Stimulated activated memory B cell treated with anti-CD40 and anti-IgM and Interleukin-4, amounts not matched to agents 10 μg/mL and 1 μg/mL and 100 μg/mL, for 72 hours (primary cell): ENCODE results near the gene MAGEB3.
"Not testable (repeated sequence)": the region's sequence is repeated elsewhere in the genome, so short reads cannot be mapped to it uniquely, and the experiment has no call there.

Source experiments
- ATAC-seq: fragments of 150-1000 bp; cut with Tn5 transposase; 2 replicates; pipeline ENCODE4 v1.10.0; 2021
- H3K27ac Mint-ChIP-seq: one replicate; pipeline ENCODE4 v1.8.0; 2022; ENCODE audit warnings: mild to moderate bottlenecking, mixed read lengths
- H3K27me3 Mint-ChIP-seq: one replicate; pipeline ENCODE4 v1.8.0; 2022; ENCODE audit warnings: mixed read lengths
- H3K36me3 Mint-ChIP-seq: one replicate; pipeline ENCODE4 v1.8.0; 2022; ENCODE audit warnings: mixed read lengths
- H3K4me1 Mint-ChIP-seq: one replicate; pipeline ENCODE4 v1.8.0; 2022; ENCODE audit warnings: mixed read lengths
- H3K4me3 Mint-ChIP-seq: one replicate; pipeline ENCODE4 v1.8.0; 2022; ENCODE audit warnings: mild to moderate bottlenecking, moderate library complexity, mixed read lengths
- H3K9me3 Mint-ChIP-seq: one replicate; pipeline ENCODE4 v1.8.0; 2022; ENCODE audit warnings: mixed read lengths

The MAGEB3 gene, protein sequence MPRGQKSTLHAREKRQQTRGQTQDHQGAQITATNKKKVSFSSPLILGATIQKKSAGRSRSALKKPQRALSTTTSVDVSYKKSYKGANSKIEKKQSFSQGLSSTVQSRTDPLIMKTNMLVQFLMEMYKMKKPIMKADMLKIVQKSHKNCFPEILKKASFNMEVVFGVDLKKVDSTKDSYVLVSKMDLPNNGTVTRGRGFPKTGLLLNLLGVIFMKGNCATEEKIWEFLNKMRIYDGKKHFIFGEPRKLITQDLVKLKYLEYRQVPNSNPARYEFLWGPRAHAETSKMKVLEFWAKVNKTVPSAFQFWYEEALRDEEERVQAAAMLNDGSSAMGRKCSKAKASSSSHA

GRCh38 chrX:30230395-30230794 lies at the start of gene MAGEB3:
Gene MAGEB3, plus strand, starts transcription at chrX:30230657. Its CDS starts 5,268 bp downstream, at chrX:30235925.
- H3K4me3 Mint-ChIP-seq = no peak within 1 kb of the TSS
- H3K27me3 Mint-ChIP-seq = no peaks in the 10 kb centered on the region
- no peak for ATAC-seq
- H3K9me3 Mint-ChIP-seq = no peaks in the 10 kb centered on the region
- no peak within 1 kb of the TSS for H3K27ac Mint-ChIP-seq
- H3K4me1 Mint-ChIP-seq = no peaks in the 10 kb centered on the region
- no peaks in the 10 kb centered on the region for H3K36me3 Mint-ChIP-seq

GRCh38 chrX:30181353-30181752 lies 49.1 kb upstream of the MAGEB3 start:
- ATAC-seq = no peak
- Mint-ChIP-seq H3K4me3 (no peak overlapping the region), H3K27me3 (no peaks in the 10 kb centered on the region), H3K36me3 (no peaks in the 10 kb centered on the region), H3K27ac (no peak overlapping the region), H3K4me1 (no peaks in the 10 kb centered on the region), H3K9me3 (no peaks in the 10 kb centered on the region)

DNA sequence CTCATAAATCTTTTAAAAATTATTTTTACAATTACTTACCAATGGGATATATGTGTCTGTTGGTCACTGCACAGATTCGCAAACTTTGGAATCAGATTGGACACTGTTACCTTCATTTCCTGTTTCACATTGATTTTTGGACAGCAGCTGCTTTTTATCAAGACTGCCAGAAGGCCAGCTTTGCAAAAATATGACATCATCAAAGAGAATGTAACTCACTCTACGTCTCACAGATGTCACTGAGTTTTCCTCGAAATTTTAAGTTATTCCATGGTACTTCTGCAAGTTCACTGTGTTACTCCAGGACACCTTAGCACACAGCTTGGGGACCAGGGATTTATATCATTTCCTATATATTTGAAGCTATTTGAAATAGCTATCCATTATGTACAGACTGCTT lies 46.9 kb upstream of the MAGEB3 start:
- H3K36me3 Mint-ChIP-seq = no peaks in the 10 kb centered on the region
- H3K9me3 Mint-ChIP-seq = no peaks in the 10 kb centered on the region
- no peaks in the 10 kb centered on the region for H3K4me1 Mint-ChIP-seq
- no peaks in the 10 kb centered on the region for H3K27me3 Mint-ChIP-seq
- no peak overlapping the region for H3K4me3 Mint-ChIP-seq
- no peak overlapping the region for H3K27ac Mint-ChIP-seq
- no peak for ATAC-seq

DNA sequence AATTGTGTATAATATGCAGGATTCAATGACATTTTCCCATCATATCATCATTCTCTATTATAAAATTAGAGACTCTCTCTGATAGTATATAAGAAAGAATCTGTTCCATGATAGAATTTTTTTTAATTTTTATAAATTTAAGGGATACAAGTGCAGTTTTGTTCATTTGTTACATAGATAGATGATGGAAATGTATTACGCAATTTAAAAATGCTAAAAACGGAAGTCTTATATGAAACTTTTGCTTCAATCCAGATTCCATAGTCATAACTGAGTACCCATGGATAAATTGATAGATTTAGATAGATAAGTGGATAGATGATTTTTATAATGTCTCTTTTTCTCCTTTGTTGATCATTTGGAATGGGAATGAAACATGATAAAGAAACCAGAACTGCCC lies 40.0 kb upstream of the MAGEB3 start:
- Mint-ChIP-seq H3K4me1 (no peaks in the 10 kb centered on the region), H3K9me3 (no peaks in the 10 kb centered on the region), H3K27ac (no peak overlapping the region), H3K4me3 (no peak overlapping the region), H3K36me3 (no peaks in the 10 kb centered on the region), H3K27me3 (no peaks in the 10 kb centered on the region)
- ATAC-seq = no peak

GRCh38 chrX:30193910-30194309 lies 36.5 kb upstream of the MAGEB3 start:
- not testable (repeated sequence) for H3K27ac Mint-ChIP-seq, H3K36me3 Mint-ChIP-seq, H3K4me3 Mint-ChIP-seq, ATAC-seq, H3K4me1 Mint-ChIP-seq, H3K9me3 Mint-ChIP-seq, H3K27me3 Mint-ChIP-seq

GRCh38 chrX:30196322-30196721 lies 34.1 kb upstream of the MAGEB3 start:
- ATAC-seq = no peak

DNA sequence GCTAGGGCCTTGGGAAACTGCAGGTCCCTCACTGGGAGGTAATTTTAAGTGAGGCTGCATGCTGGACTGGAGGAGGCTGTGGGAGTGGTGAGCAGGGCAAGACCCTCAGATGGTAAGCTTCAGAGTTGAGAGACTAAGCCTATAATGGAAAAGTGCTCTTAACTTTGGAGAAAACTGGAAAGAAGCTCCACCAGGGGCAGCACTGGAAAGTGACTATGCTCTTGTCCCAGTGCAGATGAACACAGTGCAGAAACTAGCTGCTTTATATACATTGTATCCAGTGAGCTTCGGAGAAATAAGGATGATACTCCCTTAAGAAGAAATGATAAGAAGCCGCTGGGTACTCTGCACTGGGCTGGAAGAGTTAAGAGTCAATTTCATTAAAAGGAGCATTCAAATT lies 18.3 kb upstream of the MAGEB3 start:
- Mint-ChIP-seq H3K27ac (no peak overlapping the region), H3K27me3 (peaks cover 9% of the 10 kb centered on the region), H3K4me3 (no peak overlapping the region), H3K9me3 (no peaks in the 10 kb centered on the region), H3K36me3 (no peaks in the 10 kb centered on the region), H3K4me1 (no peaks in the 10 kb centered on the region)
- no peak for ATAC-seq

More at GRCh38 chrX:30196322-30196721, 34.1 kb upstream of the MAGEB3 start:
- Mint-ChIP-seq H3K4me1 (no peaks in the 10 kb centered on the region), H3K36me3 (no peaks in the 10 kb centered on the region), H3K4me3 (no peak overlapping the region), H3K27ac (no peak overlapping the region), H3K9me3 (no peaks in the 10 kb centered on the region), H3K27me3 (no peaks in the 10 kb centered on the region)

DNA sequence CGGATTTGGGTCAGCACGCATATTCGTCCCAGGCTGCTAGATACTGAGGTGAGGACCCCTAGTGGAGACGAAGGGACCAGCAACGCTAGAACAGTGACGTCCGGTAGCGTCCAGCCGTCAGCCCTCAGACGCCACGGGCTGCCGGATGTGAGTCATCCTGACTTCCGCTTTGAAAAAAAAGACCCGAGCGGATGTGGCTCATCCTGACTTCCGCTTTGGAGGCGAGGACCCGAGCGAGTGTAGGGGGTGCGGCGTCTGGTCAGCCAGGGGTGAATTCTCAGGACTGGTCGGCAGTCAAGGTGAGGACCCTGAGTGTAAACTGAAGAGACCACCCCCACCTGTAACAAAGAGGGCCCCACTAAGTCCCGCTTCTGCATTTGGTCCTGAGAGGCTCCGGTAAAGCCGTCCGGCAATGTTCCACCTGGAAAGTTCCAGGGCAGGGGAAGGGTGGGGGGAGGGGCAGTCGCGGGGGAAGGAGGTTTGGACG lies 15.1 kb upstream of the MAGEB3 start, which contains the start of gene MAGEB2:
Gene MAGEB2 (plus strand): TSS at position 207 of the 487 bp plus-strand sequence. CDS start 3,018 bp downstream, outside the sequence.
- Mint-ChIP-seq H3K36me3 (no peaks in the 10 kb centered on the region), H3K27ac (no peak within 1 kb of the TSS), H3K4me3 (no peak within 1 kb of the TSS), H3K4me1 (no peaks in the 10 kb centered on the region), H3K9me3 (no peaks in the 10 kb centered on the region), H3K27me3 (peaks cover 9% of the 10 kb centered on the region)
- ATAC-seq = no peak

- H3K27me3 Mint-ChIP-seq = peaks cover under 1% of the 10 kb centered on the region
- H3K36me3 Mint-ChIP-seq = no peaks in the 10 kb centered on the region
- no peak overlapping the region for H3K4me3 Mint-ChIP-seq
- no peak for ATAC-seq
- no peaks in the 10 kb centered on the region for H3K4me1 Mint-ChIP-seq
- no peaks in the 10 kb centered on the region for H3K9me3 Mint-ChIP-seq
- no peak overlapping the region for H3K27ac Mint-ChIP-seq
Measured at GRCh38 chrX:30217465-30217864, 13.0 kb upstream of the MAGEB3 start.

- Mint-ChIP-seq H3K9me3 (no peaks in the 10 kb centered on the region), H3K36me3 (no peaks in the 10 kb centered on the region), H3K4me1 (no peaks in the 10 kb centered on the region), H3K27ac (no peak overlapping the region), H3K27me3 (no peaks in the 10 kb centered on the region), H3K4me3 (no peak overlapping the region)
- no peak for ATAC-seq
Measured at GRCh38 chrX:30219372-30219771, 11.1 kb upstream of the MAGEB3 start.

DNA sequence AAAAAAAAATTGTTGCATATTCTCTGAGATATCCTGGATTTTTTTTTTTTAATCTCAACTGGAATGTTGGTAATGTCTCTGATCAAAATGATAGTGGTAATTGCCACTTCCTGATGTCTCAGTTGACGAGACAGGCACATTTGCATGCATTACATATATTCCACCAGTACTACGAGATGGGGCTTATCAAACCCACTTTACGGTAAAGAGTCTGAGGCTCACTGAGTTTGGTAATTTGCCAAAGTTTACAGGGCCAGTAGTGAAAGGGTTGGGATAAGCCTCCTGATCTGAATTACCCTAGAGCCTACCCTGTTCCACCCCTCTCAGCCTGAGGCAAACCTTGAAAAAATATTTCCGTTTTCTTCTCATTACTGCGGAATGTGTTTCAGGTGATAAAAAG lies 9.8 kb upstream of the MAGEB3 start:
- Mint-ChIP-seq H3K4me1 (no peaks in the 10 kb centered on the region), H3K9me3 (no peaks in the 10 kb centered on the region), H3K27me3 (no peaks in the 10 kb centered on the region), H3K36me3 (no peaks in the 10 kb centered on the region), H3K4me3 (no peak overlapping the region), H3K27ac (no peak overlapping the region)
- ATAC-seq = no peak

DNA sequence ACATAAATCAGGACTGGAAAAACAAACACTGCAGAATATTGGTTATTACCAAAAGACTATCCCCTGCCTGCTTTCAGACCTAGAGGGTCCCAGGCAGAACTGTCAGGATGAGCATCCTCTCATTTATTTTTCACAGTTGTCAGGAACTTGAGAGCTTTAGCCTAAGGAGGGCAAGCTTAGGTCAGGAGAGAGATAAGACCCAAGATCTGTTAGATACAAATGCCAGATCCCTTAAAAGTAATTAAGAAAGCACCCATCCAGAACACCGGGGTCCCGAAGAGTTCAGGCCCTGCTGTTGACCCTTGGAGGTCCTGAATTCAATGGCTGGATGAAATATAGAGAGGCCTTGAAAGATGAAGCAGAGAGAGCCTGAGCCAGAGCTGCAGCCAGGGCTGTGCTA lies 5.9 kb upstream of the MAGEB3 start:
- ATAC-seq = no peak
- Mint-ChIP-seq H3K4me3 (no peak overlapping the region), H3K9me3 (no peaks in the 10 kb centered on the region), H3K27ac (no peak overlapping the region), H3K4me1 (no peaks in the 10 kb centered on the region), H3K36me3 (no peaks in the 10 kb centered on the region), H3K27me3 (no peaks in the 10 kb centered on the region)

GRCh38 chrX:30228526-30228925 lies 1.9 kb upstream of the MAGEB3 start:
- Mint-ChIP-seq H3K4me3 (no peak overlapping the region), H3K9me3 (no peaks in the 10 kb centered on the region), H3K36me3 (no peaks in the 10 kb centered on the region), H3K27ac (no peak overlapping the region), H3K27me3 (no peaks in the 10 kb centered on the region), H3K4me1 (no peaks in the 10 kb centered on the region)
- no peak for ATAC-seq

- no peaks in the 10 kb centered on the region for H3K36me3 Mint-ChIP-seq
- H3K9me3 Mint-ChIP-seq = no peaks in the 10 kb centered on the region
- H3K27ac Mint-ChIP-seq = no peak within 1 kb of the TSS
- H3K4me3 Mint-ChIP-seq = no peak within 1 kb of the TSS
- H3K27me3 Mint-ChIP-seq = no peaks in the 10 kb centered on the region
- no peak for ATAC-seq
- no peaks in the 10 kb centered on the region for H3K4me1 Mint-ChIP-seq
Measured at GRCh38 chrX:30241724-30242415, 11.4 kb downstream of the MAGEB3 start, which contains the start of gene MAGEB4. Gene MAGEB4, plus strand, starts transcription at chrX:30242000. Its CDS starts 136 bp downstream, at chrX:30242136.

DNA sequence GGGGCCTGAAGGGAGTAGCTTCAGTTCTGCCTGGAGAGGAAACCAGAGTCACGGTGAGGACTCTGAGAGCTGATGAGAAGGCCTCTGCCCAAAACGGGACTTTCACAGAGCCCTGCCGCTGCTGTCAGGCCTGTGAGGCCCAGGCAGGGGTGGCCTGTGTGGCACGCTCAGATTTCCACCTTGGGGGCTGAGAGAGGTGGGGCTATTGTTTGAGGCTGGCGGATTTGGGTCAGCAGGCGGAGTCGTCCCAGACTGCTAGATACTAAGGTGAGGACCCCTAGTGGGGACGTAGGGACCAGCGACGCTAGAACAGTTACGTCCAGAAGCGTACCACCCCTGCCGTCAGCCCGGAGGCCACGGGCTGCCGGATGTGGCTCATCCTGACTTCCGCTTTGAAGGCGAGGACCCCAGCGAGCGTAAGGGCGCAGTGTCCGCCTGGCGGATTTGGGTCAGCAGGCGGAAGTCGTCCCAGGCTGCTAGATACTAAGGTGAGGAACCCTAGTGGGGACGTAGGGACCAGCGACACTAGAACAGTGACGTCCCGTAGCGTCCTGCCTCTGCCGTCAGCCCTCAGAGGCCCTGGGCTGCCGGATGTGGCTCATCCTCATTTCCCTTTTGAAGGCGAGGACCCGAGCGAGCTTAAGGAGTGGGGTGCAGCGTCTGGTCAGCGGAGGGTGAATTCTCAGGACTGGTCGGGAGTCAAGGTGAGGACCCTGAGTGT lies 16.5 kb downstream of the MAGEB3 start, which contains the start of gene MAGEB1:
Gene MAGEB1 (plus strand): TSS at position 378 of the 721 bp plus-strand sequence. CDS start 3,348 bp downstream, outside the sequence.
- no peak within 1 kb of the TSS for H3K4me3 Mint-ChIP-seq
- no peaks in the 10 kb centered on the region for H3K36me3 Mint-ChIP-seq
- no peak for ATAC-seq
- no peaks in the 10 kb centered on the region for H3K9me3 Mint-ChIP-seq
- no peak within 1 kb of the TSS for H3K27ac Mint-ChIP-seq
- H3K4me1 Mint-ChIP-seq = no peaks in the 10 kb centered on the region
- no peaks in the 10 kb centered on the region for H3K27me3 Mint-ChIP-seq
